Left lung (tissue), 10 donors: ENCODE results near the gene IFT122. TPM values are rescaled to one million over a fixed set of nuclear protein-coding genes. Genes with fewer than 3 reads are reported as not detected.

Experiments
- ATAC-seq: fragments of 200-7000 bp; cut with Tn5 transposase; one replicate; pipeline ENCODE4 v1.9.1; 2020; ENCODE audit warnings: moderate library complexity
- DNase-seq, 4 donors: peaks; one replicate each; pipeline ENCODE4 v3.0.0-alpha.2; 2013 to 2020
- H3K27ac ChIP-seq, 2 donors: fragments of 200-600 bp; sonication (generic) in 1 of 2; one replicate each; pipeline versions ENCODE4 v1.5.0 to v1.8.0; 2020 to 2021
- H3K27me3 ChIP-seq, 2 donors: fragments of 200-600 bp; sonication (generic) in 1 of 2; one replicate each; pipeline versions ENCODE4 v1.5.0 to v1.8.0; 2020 to 2021
- H3K36me3 ChIP-seq, 2 donors: fragments of 200-600 bp; sonication (generic) in 1 of 2; one replicate each; pipeline versions ENCODE4 v1.5.0 to v1.8.0; 2020 to 2021
- H3K4me1 ChIP-seq, 2 donors: fragments of 200-600 bp; one replicate each; pipeline ENCODE4 v1.8.0; 2021
- H3K4me3 ChIP-seq, 2 donors: fragments of 200-600 bp; sonication (generic) in 1 of 2; one replicate each; pipeline versions ENCODE4 v1.5.0 to v1.8.0; 2020 to 2021; ENCODE audit warnings: mild to moderate bottlenecking in 1 of 2
- H3K9me3 ChIP-seq, 2 donors: fragments of 200-600 bp; sonication (generic) in 1 of 2; one replicate each; pipeline versions ENCODE4 v1.5.0 to v1.8.0; 2020 to 2021
- CTCF ChIP-seq, 2 donors: fragments of 200-600 bp; sonication (generic) in 1 of 2; IDR thresholded peaks; one replicate each; pipeline versions ENCODE4 v1.5.0 to v1.8.0; 2021; ENCODE audit warnings: antibody characterized with exemption in 2 of 2
- intact Hi-C, 2 donors: fragments of 100-400 bp; cut with DNase I; formaldehyde crosslinking; loops; one replicate each; pipeline versions ENCODE4 v1.11.2 to v1.14.2; 2022
- polyA plus RNA-seq, 6 donors: library from polyadenylated mRNA; unstranded; fragments of 120-200 nt; gene quantifications; one replicate each; pipeline ENCODE4 v1.2.1, GENCODE V29; 2013; ENCODE audit not compliant: insufficient read length in 6 of 6
- total RNA-seq, 2 donors: library from RNA; stranded (reverse); fragmentation: NEBNext Ultra II Directional; extraction: Animal tissue kit (Norgen Biotek cat#: 25700); gene quantifications; one replicate each; pipeline ENCODE4 v1.2.1, GENCODE V29; 2021
- donor health status: DM: no; HTN: yes; CAD: no.
- donor health status: DM: no; HTN: no; CAD: no.

The IFT122 gene
- total and polyA plus RNA-seq, 8 donors: 21.2 to 79.7 (median 71.3) TPM

DNA sequence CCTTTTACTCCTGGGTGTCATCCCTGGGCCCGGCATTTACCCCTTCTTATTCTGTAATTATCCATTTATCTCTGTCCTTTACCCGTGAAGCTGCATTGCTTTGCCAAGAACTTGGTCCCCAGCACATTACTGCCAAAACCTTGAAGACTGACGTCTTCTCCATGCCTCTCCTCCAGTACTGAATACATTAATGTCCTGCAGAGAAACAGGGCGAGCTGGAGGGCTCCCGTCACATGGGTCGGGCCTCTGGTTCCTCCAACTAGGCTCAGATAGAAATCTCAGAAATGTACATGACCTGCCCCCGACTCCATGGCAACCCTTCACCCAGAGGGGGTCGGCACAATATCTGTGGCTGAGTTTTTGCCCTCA lies 12.0 kb upstream of the IFT122 start:
- peaks cover 0 to 35% of the 10 kb centered on the region in 2 donors for H3K36me3 ChIP-seq
- peaks cover 0 to 24% of the 10 kb centered on the region in 2 donors for H3K4me1 ChIP-seq
- intact Hi-C loops: no loop called here
- no peaks in the 10 kb centered on the region for H3K27me3 ChIP-seq
- peak overlapping the region; percentile 35 to 43 for H3K4me3 ChIP-seq
- H3K9me3 ChIP-seq: no peaks in the 10 kb centered on the region
- TF ChIP-seq CTCF (IDR thresholded peaks at IDR 0.05): no peak
- ATAC-seq: peak; percentile 8
- no peak for DNase-seq
- H3K27ac ChIP-seq: no peak overlapping the region

DNA sequence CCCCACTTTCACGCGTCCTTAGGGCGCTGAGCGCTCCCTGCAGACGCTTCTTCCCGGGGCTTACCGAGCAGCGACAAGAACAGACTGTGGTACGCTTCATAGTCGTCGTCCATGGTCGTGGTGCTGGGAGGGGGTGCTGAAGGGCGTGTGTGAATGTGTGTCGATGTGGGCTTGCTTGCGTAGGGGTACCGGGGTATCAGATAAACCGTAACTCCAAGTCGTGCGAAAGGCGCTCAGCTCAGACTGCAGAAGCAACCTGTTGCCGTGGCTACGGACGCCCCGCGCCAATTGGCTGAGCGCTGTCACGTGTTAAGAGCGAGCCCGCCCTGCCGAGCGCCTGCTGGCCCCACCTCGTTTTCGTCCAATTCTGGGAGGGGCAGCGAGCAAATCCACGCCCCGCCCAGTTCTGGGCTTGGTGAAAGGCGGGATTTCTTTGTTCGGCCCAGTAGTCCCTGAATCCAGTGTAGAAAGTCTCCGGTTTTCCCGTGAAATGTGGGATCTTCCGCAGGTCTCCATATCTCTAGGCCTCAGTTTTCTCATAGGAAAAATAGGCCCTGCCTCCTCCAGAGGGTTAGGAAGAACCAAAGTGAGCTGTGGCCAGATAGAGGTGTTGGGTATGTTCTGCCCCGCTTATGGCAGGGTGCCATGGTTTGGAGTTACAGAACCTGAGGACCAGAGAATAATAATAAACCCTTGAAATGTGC lies 11.5 kb upstream of the IFT122 start, which contains the start of gene EFCAB12:
Gene EFCAB12, minus strand, starts transcription at position 261 of the 704 bp plus-strand sequence. Its CDS starts 148 bp downstream, at position 113.
- H3K27ac ChIP-seq: peak within 1 kb of the TSS; percentile 29 to 49
- TF ChIP-seq CTCF (IDR thresholded peaks at IDR 0.05): no peak
- peaks cover 0 to 41% of the 10 kb centered on the region in 2 donors for H3K36me3 ChIP-seq
- H3K9me3 ChIP-seq: no peaks in the 10 kb centered on the region
- H3K27me3 ChIP-seq: no peaks in the 10 kb centered on the region
- DNase-seq: peak; percentile 89 to 99 (median 96)
- ATAC-seq: peak; percentile 98
- intact Hi-C loops: no loop called here
- H3K4me3 ChIP-seq: peak within 1 kb of the TSS; percentile 35 to 43
- H3K4me1 ChIP-seq: peaks cover 0 to 24% of the 10 kb centered on the region in 2 donors

DNA sequence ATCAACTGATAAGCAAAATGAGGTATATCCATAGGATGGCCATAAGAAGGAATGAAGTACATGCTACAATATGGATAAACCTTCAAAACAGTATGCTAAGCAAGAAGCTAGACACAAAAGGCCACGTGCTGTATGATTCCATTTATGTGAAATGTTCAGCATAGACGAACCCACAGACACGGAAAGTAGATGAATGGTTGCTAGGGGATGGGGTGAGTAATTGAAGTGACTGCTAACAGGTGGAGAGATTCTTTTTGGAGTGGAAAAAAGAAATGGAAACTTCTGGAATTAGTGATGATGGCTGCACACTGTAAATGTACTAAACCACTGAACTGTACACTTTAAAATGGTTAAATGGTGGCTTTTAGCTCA lies 11.0 kb upstream of the IFT122 start:
- TF ChIP-seq CTCF (IDR thresholded peaks at IDR 0.05): no peak
- no peaks in the 10 kb centered on the region for H3K9me3 ChIP-seq
- H3K36me3 ChIP-seq: peaks cover 0 to 46% of the 10 kb centered on the region in 2 donors
- H3K4me1 ChIP-seq: peaks cover 0 to 24% of the 10 kb centered on the region in 2 donors
- H3K27me3 ChIP-seq: no peaks in the 10 kb centered on the region
- DNase-seq (no peak), ATAC-seq (no peak)
- H3K4me3 ChIP-seq: peak overlapping the region in 1 of 2 donors; percentile 43
- peak overlapping the region; percentile 29 to 49 for H3K27ac ChIP-seq
- intact Hi-C loops: no loop called here

DNA sequence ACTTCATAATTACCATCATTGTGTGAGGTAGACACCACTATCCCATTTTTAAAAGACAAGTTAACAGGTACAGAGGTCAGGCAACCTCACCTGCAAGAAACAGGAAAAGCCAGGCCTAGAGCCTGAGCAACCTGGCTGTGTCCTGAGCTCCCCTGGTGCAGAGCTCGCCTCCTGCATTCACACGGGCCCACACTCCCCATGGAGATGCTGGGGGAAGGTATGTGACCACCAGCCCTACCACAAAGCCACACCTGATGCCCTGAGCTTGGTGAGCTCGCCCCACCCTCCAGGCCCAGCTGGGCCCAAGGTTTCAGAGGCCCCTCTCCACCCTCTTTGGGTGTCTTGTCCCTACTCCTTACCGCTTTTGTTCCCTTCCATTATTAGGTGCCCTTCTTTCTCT lies 10.4 kb upstream of the IFT122 start:
- Histone ChIP-seq H3K27ac (no peak overlapping the region), H3K36me3 (peaks cover 0 to 50% of the 10 kb centered on the region in 2 donors), H3K27me3 (no peaks in the 10 kb centered on the region), H3K9me3 (no peaks in the 10 kb centered on the region), H3K4me3 (no peak overlapping the region), H3K4me1 (peaks cover 0 to 23% of the 10 kb centered on the region in 2 donors)
- intact Hi-C loops: no loop called here
- TF ChIP-seq CTCF (IDR thresholded peaks at IDR 0.05): no peak
- no peak for DNase-seq
- no peak for ATAC-seq

DNA sequence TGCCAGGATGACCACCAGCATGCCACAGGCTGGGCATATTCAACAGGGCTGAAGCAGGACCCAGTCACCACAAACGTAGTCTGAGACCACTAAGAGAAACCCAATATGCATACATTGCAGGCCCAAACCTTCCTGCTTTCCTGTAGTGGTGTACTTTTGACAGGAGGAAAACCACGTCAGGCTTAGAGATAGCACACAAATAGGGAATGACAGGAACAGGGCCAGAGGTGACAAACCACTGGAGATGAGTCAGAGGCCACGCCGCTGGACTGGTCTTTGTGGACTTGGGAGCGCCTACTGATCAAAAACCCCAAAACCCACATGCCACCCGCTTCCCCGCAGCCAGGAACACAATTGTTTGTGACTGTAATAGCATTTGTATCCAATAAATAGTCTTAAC lies 8.0 kb upstream of the IFT122 start:
- Histone ChIP-seq H3K27ac (no peak overlapping the region), H3K36me3 (peaks cover 2 to 74% of the 10 kb centered on the region in 2 donors), H3K4me3 (no peak overlapping the region), H3K27me3 (no peaks in the 10 kb centered on the region), H3K9me3 (no peaks in the 10 kb centered on the region), H3K4me1 (peaks cover 10 to 46% of the 10 kb centered on the region in 2 donors)
- DNase-seq (no peak), ATAC-seq (no peak)
- no peak for TF ChIP-seq CTCF (IDR thresholded peaks at IDR 0.05)
- intact Hi-C loops: no loop called here
